SKM-1 (cell line): Measurements from ENCODE around the gene ATP8A2.

Experiments used
- DNase-seq: peaks from one replicate; lab custom pipeline; 2025; ENCODE audit not compliant: unreplicated experiment; lab: John Stamatoyannopoulos, UW

ATP8A2 gene

GRCh38 chr13:25987987-25988386 lies 616.2 kb downstream of the ATP8A2 start:
- no peak for DNase-seq

GRCh38 chr13:25988661-25989060 lies 616.9 kb downstream of the ATP8A2 start:
- no peak for DNase-seq

- DNase-seq: no peak
Observed at GRCh38 chr13:25990801-25991200, 619.0 kb downstream of the ATP8A2 start.

- no peak for DNase-seq
Observed at GRCh38 chr13:25992076-25992475, 620.3 kb downstream of the ATP8A2 start.

- DNase-seq: no peak
Observed at GRCh38 chr13:26007261-26008125, 635.7 kb downstream of the ATP8A2 start.

- no peak for DNase-seq
Observed at GRCh38 chr13:26010487-26011207, 638.9 kb downstream of the ATP8A2 start.

- DNase-seq: no peak
Observed at GRCh38 chr13:26011208-26011573, 639.4 kb downstream of the ATP8A2 start.

GRCh38 chr13:26011996-26012821 lies 640.4 kb downstream of the ATP8A2 start:
- DNase-seq: no peak

- DNase-seq: no peak
Observed at GRCh38 chr13:26012995-26013394, 641.2 kb downstream of the ATP8A2 start.

GRCh38 chr13:26015271-26016125 lies 643.7 kb downstream of the ATP8A2 start:
- no peak for DNase-seq

GRCh38 chr13:26016189-26016588 lies 644.4 kb downstream of the ATP8A2 start:
- DNase-seq: no peak

- DNase-seq: no peak
Observed at GRCh38 chr13:26017196-26017921, 645.6 kb downstream of the ATP8A2 start.

GRCh38 chr13:26017932-26018665 lies 646.3 kb downstream of the ATP8A2 start:
- DNase-seq: no peak

- DNase-seq: no peak
Observed at GRCh38 chr13:26019251-26019650, 647.5 kb downstream of the ATP8A2 start.

GRCh38 chr13:26019881-26020870 lies 648.4 kb downstream of the ATP8A2 start:
- no peak for DNase-seq

- no peak for DNase-seq
Observed at GRCh38 chr13:26020891-26021290, 649.1 kb downstream of the ATP8A2 start.

GRCh38 chr13:26021516-26021915 lies 649.7 kb downstream of the ATP8A2 start:
- DNase-seq: no peak

- DNase-seq: no peak
Observed at GRCh38 chr13:26021956-26022355, 650.2 kb downstream of the ATP8A2 start.
